ENCODE measurements around the gene EYA2. TPM values are rescaled to one million over a fixed set of nuclear protein-coding genes. Genes with fewer than 3 reads are reported as not detected.

EYA2 gene
- total and polyA plus RNA-seq, 7 donors, result 1.2 to 11.8 (median 3.3) TPM

DNA sequence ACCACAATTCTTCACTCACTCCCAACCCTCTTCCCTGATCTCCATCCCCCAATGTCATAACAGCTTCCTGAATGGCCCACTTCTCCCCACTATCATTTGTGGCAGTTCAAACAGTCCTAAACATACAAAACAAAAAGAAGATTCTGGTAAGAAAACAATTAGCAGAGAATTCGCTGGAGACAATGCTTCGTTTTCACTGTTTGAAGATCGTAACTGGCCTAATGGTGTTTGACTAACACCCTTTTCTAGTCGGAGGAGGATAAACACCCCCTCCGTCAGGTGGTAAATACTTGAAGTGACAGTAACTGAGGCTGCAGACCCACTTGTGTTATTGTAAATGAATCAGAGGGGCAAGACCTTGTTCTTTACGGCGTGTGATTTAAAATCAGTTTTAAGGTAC, 3.8 kb downstream of the EYA2 start:
- intact Hi-C loops (cut with DNase I), result no loop called here
- TF ChIP-seq EP300 (IDR thresholded peaks at IDR 0.05) (no peak), POLR2AphosphoS5 (IDR thresholded peaks at IDR 0.05) (no peak), POLR2A (IDR thresholded peaks at IDR 0.05) (no peak)
- TF ChIP-seq, protein P1, sequence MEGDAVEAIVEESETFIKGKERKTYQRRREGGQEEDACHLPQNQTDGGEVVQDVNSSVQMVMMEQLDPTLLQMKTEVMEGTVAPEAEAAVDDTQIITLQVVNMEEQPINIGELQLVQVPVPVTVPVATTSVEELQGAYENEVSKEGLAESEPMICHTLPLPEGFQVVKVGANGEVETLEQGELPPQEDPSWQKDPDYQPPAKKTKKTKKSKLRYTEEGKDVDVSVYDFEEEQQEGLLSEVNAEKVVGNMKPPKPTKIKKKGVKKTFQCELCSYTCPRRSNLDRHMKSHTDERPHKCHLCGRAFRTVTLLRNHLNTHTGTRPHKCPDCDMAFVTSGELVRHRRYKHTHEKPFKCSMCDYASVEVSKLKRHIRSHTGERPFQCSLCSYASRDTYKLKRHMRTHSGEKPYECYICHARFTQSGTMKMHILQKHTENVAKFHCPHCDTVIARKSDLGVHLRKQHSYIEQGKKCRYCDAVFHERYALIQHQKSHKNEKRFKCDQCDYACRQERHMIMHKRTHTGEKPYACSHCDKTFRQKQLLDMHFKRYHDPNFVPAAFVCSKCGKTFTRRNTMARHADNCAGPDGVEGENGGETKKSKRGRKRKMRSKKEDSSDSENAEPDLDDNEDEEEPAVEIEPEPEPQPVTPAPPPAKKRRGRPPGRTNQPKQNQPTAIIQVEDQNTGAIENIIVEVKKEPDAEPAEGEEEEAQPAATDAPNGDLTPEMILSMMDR (IDR thresholded peaks at IDR 0.05), result no peak
- WGBS, 2 donors, result 24 to 74% methylated on average over 7 of the region's 7 CpGs
- Histone ChIP-seq H3K27ac (no peak overlapping the region), H3K4me3 (no peak overlapping the region), H3K36me3 (no peaks in the 10 kb centered on the region), H3K27me3 (peaks cover 7 to 57% (median 18%) of the 10 kb centered on the region in 3 donors), H3K4me1 (peaks cover 0 to 18% (median 8%) of the 10 kb centered on the region in 4 donors), H3K9me3 (no peaks in the 10 kb centered on the region)
- no peak for DNase-seq

DNA sequence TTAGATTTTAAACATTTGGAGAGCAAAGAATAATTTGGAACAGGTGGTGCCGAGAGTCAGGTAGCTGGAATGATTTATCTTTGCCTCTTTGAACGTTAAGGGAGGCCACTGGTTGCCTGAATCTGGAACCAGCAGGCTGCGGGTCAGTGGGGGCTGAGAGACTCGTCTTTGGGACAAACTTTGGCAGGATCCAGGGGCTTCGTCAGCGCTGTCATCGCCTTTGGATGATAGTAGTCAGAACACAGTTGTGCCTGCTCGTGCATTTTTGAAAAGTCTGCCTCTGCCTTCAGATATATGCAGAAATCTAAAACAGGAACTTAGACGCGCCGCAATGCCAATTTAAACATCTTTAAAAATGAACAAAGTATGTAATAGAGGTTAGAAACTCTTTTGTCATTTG, 5.0 kb downstream of the EYA2 start:
- TF ChIP-seq POLR2A (IDR thresholded peaks at IDR 0.05) (no peak), EP300 (IDR thresholded peaks at IDR 0.05) (no peak), POLR2AphosphoS5 (IDR thresholded peaks at IDR 0.05) (no peak)
- TF ChIP-seq, protein P1 (IDR thresholded peaks at IDR 0.05), result no peak
- H3K4me1 ChIP-seq, result peaks cover 0 to 13% (median 6%) of the 10 kb centered on the region in 4 donors
- no peak overlapping the region for H3K27ac ChIP-seq
- intact Hi-C loops (cut with DNase I), result no loop called here
- H3K36me3 ChIP-seq, result no peaks in the 10 kb centered on the region
- DNase-seq, result no peak
- WGBS, 2 donors, result 31 to 69% methylated on average over 11 of the region's 11 CpGs
- H3K4me3 ChIP-seq, result no peak overlapping the region
- no peaks in the 10 kb centered on the region for H3K9me3 ChIP-seq
- H3K27me3 ChIP-seq, result peaks cover 7 to 45% (median 15%) of the 10 kb centered on the region in 3 donors

DNA sequence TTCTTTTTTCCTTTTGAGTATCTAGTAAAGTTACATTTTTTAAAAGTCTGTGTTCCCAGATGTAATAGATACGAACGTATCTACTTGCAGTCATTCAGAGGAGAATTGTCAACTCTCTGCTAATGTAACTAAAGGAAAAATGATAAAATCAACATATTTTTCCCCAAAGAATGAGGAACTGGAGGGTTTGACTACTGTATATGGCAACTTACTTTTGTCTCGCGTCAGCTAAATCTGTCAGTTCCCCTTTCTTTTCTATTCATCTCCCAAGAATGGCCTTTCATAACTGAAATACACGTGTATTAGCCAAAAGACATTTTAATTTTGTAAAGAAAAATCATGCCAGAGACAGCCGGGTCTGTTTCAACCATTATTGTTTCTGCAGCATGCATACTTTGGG, 5.4 kb downstream of the EYA2 start:
- no peaks in the 10 kb centered on the region for H3K9me3 ChIP-seq
- intact Hi-C loops (cut with DNase I), result no loop called here
- no peak overlapping the region for H3K27ac ChIP-seq
- H3K4me1 ChIP-seq, result peaks cover 0 to 9% (median 4%) of the 10 kb centered on the region in 4 donors
- H3K36me3 ChIP-seq, result no peaks in the 10 kb centered on the region
- H3K4me3 ChIP-seq, result no peak overlapping the region
- 51 to 74% methylated on average over 6 of the region's 6 CpGs for WGBS, 2 donors
- TF ChIP-seq POLR2A (IDR thresholded peaks at IDR 0.05) (no peak), EP300 (IDR thresholded peaks at IDR 0.05) (no peak), POLR2AphosphoS5 (IDR thresholded peaks at IDR 0.05) (no peak)
- TF ChIP-seq, protein P1 (IDR thresholded peaks at IDR 0.05), result no peak
- no peak for DNase-seq
- H3K27me3 ChIP-seq, result peaks cover 4 to 40% (median 11%) of the 10 kb centered on the region in 3 donors

DNA sequence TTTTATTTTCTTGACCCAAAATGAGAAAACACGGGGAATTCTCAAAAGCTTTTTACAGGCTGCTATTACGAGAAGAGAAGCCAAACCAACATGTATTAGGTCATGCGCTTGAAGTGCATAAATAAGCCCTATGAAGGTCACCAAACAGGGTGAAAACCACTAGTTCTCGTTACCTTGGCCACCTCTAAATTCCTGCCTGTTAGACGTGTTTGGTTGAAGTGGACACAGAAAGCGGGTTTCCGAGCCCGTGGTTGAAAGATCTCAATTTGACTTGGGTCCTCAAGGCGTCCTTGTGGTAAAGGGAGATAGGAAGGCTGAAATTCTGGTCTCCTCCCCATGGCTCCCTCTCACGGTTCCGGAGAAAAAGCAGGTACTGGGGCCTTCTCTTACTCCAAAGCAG, 6.2 kb downstream of the EYA2 start:
- 90 to 91% methylated on average over 11 of the region's 11 CpGs for WGBS, 2 donors

More for the DNA sequence above, 6.2 kb downstream of the EYA2 start:
- no peaks in the 10 kb centered on the region for H3K9me3 ChIP-seq
- DNase-seq, result no peak
- peaks cover 0 to 33% (median 4%) of the 10 kb centered on the region in 3 donors for H3K27me3 ChIP-seq
- no peaks in the 10 kb centered on the region for H3K36me3 ChIP-seq
- intact Hi-C loops (cut with DNase I), result no loop called here
- no peak for TF ChIP-seq POLR2AphosphoS5 (IDR thresholded peaks at IDR 0.05)
- TF ChIP-seq, protein P1 (IDR thresholded peaks at IDR 0.05), result no peak
- no peak for TF ChIP-seq EP300 (IDR thresholded peaks at IDR 0.05)
- no peak for TF ChIP-seq POLR2A (IDR thresholded peaks at IDR 0.05)
- H3K4me3 ChIP-seq, result no peak overlapping the region
- peaks cover 0 to 1% (median under 1%) of the 10 kb centered on the region in 4 donors for H3K4me1 ChIP-seq
- H3K27ac ChIP-seq, result no peak overlapping the region

All from sigmoid colon (tissue), 7 donors.